SU-DHL-6 (cell line): ENCODE data around the gene CAV1.

ENCODE experiments used
- H2AFZ ChIP-seq: fragments of 200-600 bp; sonication (generic); 2 replicates; pipeline ENCODE4 v1.6.1; 2014; ENCODE audit warnings: low read depth, mild to moderate bottlenecking, moderate library complexity, mixed read lengths, antibody characterized with exemption, low read length; ENCODE audit not compliant: severe bottlenecking
- H3F3A ChIP-seq: fragments of 200-600 bp; shearing (Covaris generic); 2 replicates; pipeline ENCODE4 v1.6.0; 2016; ENCODE audit warnings: antibody characterized with exemption, mild to moderate bottlenecking; ENCODE audit not compliant: insufficient read depth
- H3K27ac ChIP-seq: fragments of 200-600 bp; sonication (generic); 2 replicates; pipeline ENCODE4 v1.5.1; 2016; ENCODE audit warnings: low read depth, mild to moderate bottlenecking, low read length, moderate library complexity, mixed read lengths
- H3K27me3 ChIP-seq: fragments of 200-600 bp; sonication (generic), shearing (Covaris generic); 2 replicates; pipeline ENCODE4 v1.6.0; 2014; ENCODE audit warnings: mild to moderate bottlenecking, low read length
- H3K36me3 ChIP-seq: fragments of 200-600 bp; sonication (generic); 2 replicates; pipeline ENCODE4 v1.6.1; 2014; ENCODE audit warnings: mild to moderate bottlenecking, low read length, mixed read lengths
- H3K4me2 ChIP-seq: fragments of 300-600, 200-600 bp; shearing (Covaris generic), sonication (generic); 2 replicates; pipeline ENCODE4 v1.6.0; 2014; ENCODE audit warnings: low read length, low read depth, mild to moderate bottlenecking; ENCODE audit not compliant: poor library complexity, severe bottlenecking
- H3K4me3 ChIP-seq: fragments of 200-600 bp; sonication (generic); 2 replicates; pipeline ENCODE4 v1.5.1; 2014; ENCODE audit warnings: antibody characterized with exemption, low read length, mild to moderate bottlenecking, mixed read lengths; ENCODE audit not compliant: insufficient read depth, poor library complexity, severe bottlenecking
- H3K79me2 ChIP-seq: fragments of 200-600 bp; sonication (generic); 2 replicates; pipeline ENCODE4 v1.6.1; 2014; ENCODE audit warnings: mild to moderate bottlenecking, low read length, moderate library complexity; ENCODE audit not compliant: insufficient read depth
- H3K9ac ChIP-seq: fragments of 200-600 bp; sonication (generic); 2 replicates; pipeline ENCODE4 v1.7.0; 2014; ENCODE audit warnings: mild to moderate bottlenecking, low read length
- H3K9me2 ChIP-seq: fragments of 200-600 bp; sonication (generic); replicated peaks from 2 replicates; pipeline ENCODE4 v1.6.1; 2014; ENCODE audit warnings: low read length; ENCODE audit not compliant: insufficient read depth
- H3K9me3 ChIP-seq: fragments of 200-600 bp; sonication (generic); 2 replicates; pipeline ENCODE4 v1.6.1; 2014; ENCODE audit warnings: low read length, mixed read lengths; ENCODE audit not compliant: insufficient read depth
- H4K20me1 ChIP-seq: fragments of 200-600 bp; sonication (generic); 2 replicates; pipeline ENCODE4 v1.6.1; 2014; ENCODE audit warnings: low read depth, mild to moderate bottlenecking, antibody characterized with exemption, low read length, moderate library complexity, mixed read lengths
- CTCF ChIP-seq: fragments of 200-600 bp; sonication (generic); IDR thresholded peaks from one replicate; pipeline ENCODE4 v1.5.1; 2017; ENCODE audit warnings: antibody characterized with exemption, mild to moderate bottlenecking, low read length, moderate library complexity; ENCODE audit not compliant: insufficient read depth, poor library complexity, severe bottlenecking
- EZH2phosphoT487 ChIP-seq: fragments of 200-600 bp; sonication (generic), shearing (Covaris generic); conservative IDR thresholded peaks from 2 replicates; pipeline ENCODE4 v1.6.1; 2018; ENCODE audit warnings: mild to moderate bottlenecking, antibody characterized with exemption, low read length, moderate library complexity, mixed read lengths

CAV1 gene

DNA sequence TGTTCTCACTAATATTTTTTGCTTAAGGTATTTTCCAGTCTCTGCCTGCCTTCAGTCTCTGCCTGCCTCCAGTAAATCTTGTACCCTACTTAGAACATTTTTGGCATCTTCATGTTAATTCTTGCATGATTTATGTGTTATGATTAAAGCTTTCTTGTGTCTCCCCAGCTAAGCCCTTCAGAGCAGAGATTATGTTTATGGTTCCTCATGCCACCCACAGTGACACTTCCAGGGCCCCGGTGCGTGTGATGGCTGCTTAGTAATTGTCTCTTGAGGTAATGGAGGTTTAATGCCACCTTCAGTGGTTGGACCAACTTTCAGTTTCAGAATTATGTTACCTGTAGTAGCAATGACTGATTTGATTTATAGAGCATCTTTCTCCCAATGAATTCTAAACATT, 76.6 kb downstream of the CAV1 start:
- H3K9me2 ChIP-seq = no peaks in the 10 kb centered on the region
- H4K20me1 ChIP-seq = no peaks in the 10 kb centered on the region
- TF ChIP-seq EZH2phosphoT487 (no peak), CTCF (no peak)
- no peaks in the 10 kb centered on the region for H3K27me3 ChIP-seq
- H3K9ac ChIP-seq = no peak overlapping the region
- H3K9me3 ChIP-seq = no peaks in the 10 kb centered on the region
- H3K4me2 ChIP-seq = no peak overlapping the region
- no peak overlapping the region for H3K4me3 ChIP-seq
- no peaks in the 10 kb centered on the region for H3F3A ChIP-seq
- H3K79me2 ChIP-seq = no peaks in the 10 kb centered on the region
- H3K27ac ChIP-seq = no peak overlapping the region
- H3K36me3 ChIP-seq = no peaks in the 10 kb centered on the region
- no peak overlapping the region for H2AFZ ChIP-seq

- no peak for TF ChIP-seq EZH2phosphoT487
- no peak for TF ChIP-seq CTCF
- no peaks in the 10 kb centered on the region for H3K79me2 ChIP-seq
Observed at GRCh38 chr7:116607299-116607698, 82.5 kb downstream of the CAV1 start.

DNA sequence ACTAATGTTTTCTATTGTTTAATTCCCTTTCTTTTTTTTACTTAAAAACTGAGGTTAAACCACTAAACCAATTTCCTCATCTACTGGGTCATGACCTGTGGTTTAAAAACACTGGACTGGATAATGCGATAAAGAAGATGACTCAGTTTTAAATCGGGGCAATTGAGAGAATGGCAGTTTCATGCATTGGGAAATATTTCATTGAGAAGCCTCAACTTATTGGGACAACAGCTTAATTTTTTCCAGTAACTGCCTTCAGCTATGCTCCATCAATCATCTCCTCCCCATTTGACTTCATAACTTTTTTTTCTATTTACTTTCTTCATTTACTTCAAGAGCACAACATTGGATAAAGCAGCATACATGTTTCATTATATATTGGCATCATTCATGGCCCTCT, 85.4 kb downstream of the CAV1 start:
- no peak overlapping the region for H2AFZ ChIP-seq
- H3F3A ChIP-seq = no peaks in the 10 kb centered on the region
- H4K20me1 ChIP-seq = no peaks in the 10 kb centered on the region
- no peak overlapping the region for H3K27ac ChIP-seq
- H3K27me3 ChIP-seq = no peaks in the 10 kb centered on the region
- no peak overlapping the region for H3K4me2 ChIP-seq
- no peak overlapping the region for H3K9ac ChIP-seq
- H3K4me3 ChIP-seq = no peak overlapping the region
- no peaks in the 10 kb centered on the region for H3K36me3 ChIP-seq
- no peak for TF ChIP-seq EZH2phosphoT487
- no peak for TF ChIP-seq CTCF
- H3K79me2 ChIP-seq = no peaks in the 10 kb centered on the region
- no peaks in the 10 kb centered on the region for H3K9me2 ChIP-seq
- H3K9me3 ChIP-seq = no peaks in the 10 kb centered on the region

More at GRCh38 chr7:116607299-116607698, 82.5 kb downstream of the CAV1 start:
- Histone ChIP-seq H3K36me3 (no peaks in the 10 kb centered on the region), H3K27ac (no peak overlapping the region), H2AFZ (no peak overlapping the region), H3K9me3 (no peaks in the 10 kb centered on the region), H3K4me2 (no peak overlapping the region), H3K27me3 (no peaks in the 10 kb centered on the region), H3K9me2 (no peaks in the 10 kb centered on the region), H3F3A (no peaks in the 10 kb centered on the region), H3K9ac (no peak overlapping the region), H4K20me1 (no peaks in the 10 kb centered on the region), H3K4me3 (no peak overlapping the region)

- H3K79me2 ChIP-seq = no peaks in the 10 kb centered on the region
- H3K27ac ChIP-seq = no peak overlapping the region
- H3K36me3 ChIP-seq = no peaks in the 10 kb centered on the region
- H3K4me2 ChIP-seq = no peak overlapping the region
- no peaks in the 10 kb centered on the region for H3K9me2 ChIP-seq
- no peaks in the 10 kb centered on the region for H3F3A ChIP-seq
- no peaks in the 10 kb centered on the region for H3K27me3 ChIP-seq
- H3K4me3 ChIP-seq = no peak overlapping the region
- no peaks in the 10 kb centered on the region for H4K20me1 ChIP-seq
- no peaks in the 10 kb centered on the region for H3K9me3 ChIP-seq
- TF ChIP-seq CTCF (no peak), EZH2phosphoT487 (no peak)
- H3K9ac ChIP-seq = no peak overlapping the region
- H2AFZ ChIP-seq = no peak overlapping the region
Observed at GRCh38 chr7:116610721-116611120, 85.9 kb downstream of the CAV1 start.
